ENCODE measurements around the gene GNB3. TPM values are rescaled to one million over a fixed set of nuclear protein-coding genes. Genes with fewer than 3 reads are reported as not detected.

GNB3 gene
- total RNA-seq, 1 donor from 2014 or later: 16.6 TPM

- Mint-ChIP-seq H3K36me3 (ENCODE audit: low read depth, unreplicated experiment) (peaks cover 4% of the 10 kb centered on the region), H3K27me3 (ENCODE audit: low read depth, unreplicated experiment) (no peaks in the 10 kb centered on the region)
Measured at GRCh38 chr12:6823182-6824084, 17.3 kb upstream of the GNB3 start.

GRCh38 chr12:6824085-6824775 is 16.5 kb upstream of the GNB3 start:
- H3K27ac ChIP-seq (ENCODE audit: low read depth, low read length): no peak overlapping the region
- no peak overlapping the region for H2AFZ ChIP-seq (ENCODE audit: low read depth, low read length)
- TF ChIP-seq CTCF (IDR thresholded peaks at IDR 0.05; ENCODE audit: insufficient read depth, low read depth, low read length) (no peak), EZH2 (IDR thresholded peaks at IDR 0.05; ENCODE audit: insufficient read depth, low read length) (no peak)
- H3K4me2 ChIP-seq (ENCODE audit: low read length): no peak overlapping the region
- H3K79me2 ChIP-seq (ENCODE audit: insufficient read depth, low read length): peaks cover 13% of the 10 kb centered on the region
- no peak overlapping the region for H3K9ac ChIP-seq (ENCODE audit: low read length)
- H3K27me3 ChIP-seq (ENCODE audit: insufficient read depth, low read length): no peaks in the 10 kb centered on the region
- Mint-ChIP-seq H3K36me3 (ENCODE audit: low read depth, unreplicated experiment) (peaks cover 4% of the 10 kb centered on the region), H3K4me1 (ENCODE audit: low read depth, unreplicated experiment) (peaks cover 32% of the 10 kb centered on the region), H3K27me3 (ENCODE audit: low read depth, unreplicated experiment) (no peaks in the 10 kb centered on the region), H3K9me3 (ENCODE audit: unreplicated experiment) (no peaks in the 10 kb centered on the region), H3K4me3 (ENCODE audit: unreplicated experiment) (peak overlapping the region; percentile 63), H3K27ac (ENCODE audit: unreplicated experiment) (peak overlapping the region; percentile 56)
- peaks cover 22% of the 10 kb centered on the region for H3K4me1 ChIP-seq (ENCODE audit: insufficient read depth, low read length)
- FAIRE-seq: no peak
- no peaks in the 10 kb centered on the region for H3K9me3 ChIP-seq (ENCODE audit: insufficient read depth, low read depth, low read length)
- no peak for DNase-seq (ENCODE audit: low read depth)
- no peak overlapping the region for H3K4me3 ChIP-seq (ENCODE audit: insufficient read depth, low read depth, low read length)
- no peaks in the 10 kb centered on the region for H4K20me1 ChIP-seq (ENCODE audit: insufficient read depth, low read length)
- no peaks in the 10 kb centered on the region for H3K36me3 ChIP-seq (ENCODE audit: insufficient read depth, low read length)

More at GRCh38 chr12:6823182-6824084, 17.3 kb upstream of the GNB3 start:
- peaks cover 22% of the 10 kb centered on the region for H3K4me1 ChIP-seq (ENCODE audit: insufficient read depth, low read length)
- peaks cover 5% of the 10 kb centered on the region for H3K79me2 ChIP-seq (ENCODE audit: insufficient read depth, low read length)
- Mint-ChIP-seq H3K4me1 (ENCODE audit: low read depth, unreplicated experiment) (peaks cover 32% of the 10 kb centered on the region), H3K27ac (ENCODE audit: unreplicated experiment) (no peak overlapping the region), H3K4me3 (ENCODE audit: unreplicated experiment) (no peak overlapping the region), H3K9me3 (ENCODE audit: unreplicated experiment) (no peaks in the 10 kb centered on the region)
- no peak overlapping the region for H3K4me3 ChIP-seq (ENCODE audit: insufficient read depth, low read depth, low read length)
- no peaks in the 10 kb centered on the region for H4K20me1 ChIP-seq (ENCODE audit: insufficient read depth, low read length)
- H3K9ac ChIP-seq (ENCODE audit: low read length): no peak overlapping the region
- no peak overlapping the region for H3K27ac ChIP-seq (ENCODE audit: low read depth, low read length)
- no peak for DNase-seq (ENCODE audit: low read depth)
- H2AFZ ChIP-seq (ENCODE audit: low read depth, low read length): no peak overlapping the region
- H3K27me3 ChIP-seq (ENCODE audit: insufficient read depth, low read length): no peaks in the 10 kb centered on the region
- TF ChIP-seq EZH2 (IDR thresholded peaks at IDR 0.05; ENCODE audit: insufficient read depth, low read length): no peak
- no peak for TF ChIP-seq CTCF (IDR thresholded peaks at IDR 0.05; ENCODE audit: insufficient read depth, low read depth, low read length)
- H3K36me3 ChIP-seq (ENCODE audit: insufficient read depth, low read length): no peaks in the 10 kb centered on the region
- H3K4me2 ChIP-seq (ENCODE audit: low read length): no peak overlapping the region
- H3K9me3 ChIP-seq (ENCODE audit: insufficient read depth, low read depth, low read length): no peaks in the 10 kb centered on the region
- FAIRE-seq: no peak

All from astrocyte (in vitro differentiated cells and primary cell).